GM19467 (cell line): Measurements from ENCODE around the gene SFMBT1.

ENCODE experiments used
- ATAC-seq: cut with Tn5 transposase; IDR thresholded peaks from one replicate; pipeline ENCODE4 v1.9.1; 2021; ENCODE audit warnings: mild to moderate bottlenecking, moderate library complexity; ENCODE audit not compliant: unreplicated experiment

The SFMBT1 gene

GRCh38 chr3:52859686-52860423 lies 186.0 kb downstream of the SFMBT1 start:
- ATAC-seq: no peak

DNA sequence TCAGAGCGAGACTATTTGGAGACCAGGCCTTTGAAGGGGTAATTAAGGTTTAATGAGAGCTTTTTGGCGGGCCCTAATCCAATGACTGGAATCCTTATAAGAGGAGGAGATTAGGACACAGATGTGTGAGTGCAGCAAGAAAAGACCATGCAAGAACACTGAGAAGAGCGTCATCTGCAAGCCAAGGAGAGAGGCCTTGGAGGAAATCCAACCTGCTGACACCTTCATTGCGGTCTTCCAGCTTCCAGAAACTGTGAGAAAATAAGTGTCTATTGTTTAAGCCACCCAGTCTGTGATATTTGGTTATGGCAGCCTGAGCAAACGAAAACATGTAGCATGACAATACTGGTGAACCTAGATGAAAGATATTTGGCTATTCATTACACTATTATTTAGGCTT lies 188.0 kb downstream of the SFMBT1 start:
- ATAC-seq: no peak

GRCh38 chr3:52857133-52857532 lies 188.7 kb downstream of the SFMBT1 start:
- ATAC-seq: no peak

DNA sequence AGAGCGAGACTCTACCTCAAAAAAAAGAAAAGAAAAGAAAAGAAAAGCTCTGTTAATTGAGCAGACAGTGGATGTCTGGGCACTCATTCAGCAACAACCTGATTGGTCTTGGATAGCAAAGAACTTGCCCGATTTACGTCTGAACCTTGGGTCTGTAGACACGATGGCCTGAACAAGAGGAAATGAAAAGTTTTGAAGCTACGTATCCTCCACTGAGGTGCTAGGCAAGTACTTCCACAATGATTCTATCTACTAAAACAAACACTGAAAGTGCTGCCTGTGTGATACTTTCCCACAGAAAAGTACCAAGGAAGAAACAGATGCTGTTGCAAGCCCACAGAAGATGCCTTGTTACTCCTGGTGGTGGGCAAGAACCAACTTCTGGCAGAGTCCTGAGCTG lies 189.2 kb downstream of the SFMBT1 start:
- no peak for ATAC-seq

GRCh38 chr3:52854013-52854412 lies 191.9 kb downstream of the SFMBT1 start:
- no peak for ATAC-seq
